Measurements from ENCODE around the gene UNC5A. TPM values are rescaled to one million over a fixed set of nuclear protein-coding genes. Genes with fewer than 3 reads are reported as not detected.

UNC5A gene
- not detected for polyA plus RNA-seq (2013, experiment 1 of 2)
- not detected for polyA plus RNA-seq (2013, experiment 2 of 2)

- H2BK15ac ChIP-seq (ENCODE audit: low read depth, poor library complexity, severe bottlenecking), result no peak within 1 kb of the TSS
- peaks cover 40% of the 10 kb centered on the region for H3K4me1 ChIP-seq (ENCODE audit: control insufficient read depth, insufficient read depth, low read depth, low read length)
- no peak within 1 kb of the TSS for H2BK120ac ChIP-seq (ENCODE audit: low read depth, low read length)
- H2BK12ac ChIP-seq (ENCODE audit: low read length in 2 of 2), result no peak within 1 kb of the TSS
- no peak within 1 kb of the TSS for H3K18ac ChIP-seq (ENCODE audit: low read depth in 1 of 2, low read length in 2 of 2)
- peaks cover 19% of the 10 kb centered on the region for H3K79me1 ChIP-seq (replicated peaks; ENCODE audit: low read length, poor library complexity, severe bottlenecking)
- peak within 1 kb of the TSS in 1 of 2 experiments; percentile 54 for H3K23ac ChIP-seq (ENCODE audit: low read length in 2 of 2)
- H3K14ac ChIP-seq (ENCODE audit: low read length in 2 of 2), result no peak within 1 kb of the TSS
- DNase-seq, result peak; percentile 39
- no peak within 1 kb of the TSS for H2AK5ac ChIP-seq (ENCODE audit: low read length, severe bottlenecking)
- H3K27me3 ChIP-seq (ENCODE audit: control insufficient read depth in 1 of 2, insufficient read depth in 1 of 2, low read length in 2 of 2), result peaks cover 36 to 87% of the 10 kb centered on the region in 2 experiments
- H3K4me3 ChIP-seq (ENCODE audit: insufficient read depth in 1 of 2, low read depth in 1 of 2, low read length in 2 of 2), result peak within 1 kb of the TSS; percentile 55 to 65
- H4K8ac ChIP-seq (ENCODE audit: low read length), result no peak within 1 kb of the TSS
- no peaks in the 10 kb centered on the region for H3K9me3 ChIP-seq (ENCODE audit: control insufficient read depth, low read length)
- peaks cover 0 to 4% of the 10 kb centered on the region in 2 experiments for H3K36me3 ChIP-seq (ENCODE audit: control insufficient read depth in 1 of 2, insufficient read depth in 2 of 2, low read depth in 1 of 2, low read length in 2 of 2)
- H2AFZ ChIP-seq (ENCODE audit: low read depth, low read length), result no peak within 1 kb of the TSS
- H3K9ac ChIP-seq (ENCODE audit: low read length), result no peak within 1 kb of the TSS
- peak within 1 kb of the TSS; percentile 97 for H3K4me2 ChIP-seq (ENCODE audit: low read length, poor library complexity, severe bottlenecking)
- WGBS, result under 1% methylated on average over 42 of the region's 65 CpGs
- no peak within 1 kb of the TSS for H3K27ac ChIP-seq (ENCODE audit: low read length, poor library complexity, severe bottlenecking)
- no peak within 1 kb of the TSS for H4K91ac ChIP-seq (ENCODE audit: low read length)
- H2BK5ac ChIP-seq (ENCODE audit: low read depth, low read length, poor library complexity, severe bottlenecking), result no peak within 1 kb of the TSS
- no peak within 1 kb of the TSS for H3K4ac ChIP-seq (ENCODE audit: low read depth in 1 of 2, low read length in 2 of 2)
These were observed at the start of gene UNC5A for GRCh38 chr5:176810081-176810597. UNC5A (plus strand) TSS chr5:176810559; CDS start chr5:176810751, 192 bp downstream.

GRCh38 chr5:176761755-176762154 is 48.6 kb upstream of the UNC5A start:
- H4K8ac ChIP-seq (ENCODE audit: low read length), result no peak overlapping the region
- H3K14ac ChIP-seq (ENCODE audit: low read length in 2 of 2), result no peak overlapping the region
- no peak overlapping the region for H3K23ac ChIP-seq (ENCODE audit: low read length in 2 of 2)
- no peak overlapping the region for H2BK5ac ChIP-seq (ENCODE audit: low read depth, low read length, poor library complexity, severe bottlenecking)
- 96% methylated on average over 2 of the region's 2 CpGs for WGBS
- no peak overlapping the region for H2AK5ac ChIP-seq (ENCODE audit: low read length, severe bottlenecking)
- H3K36me3 ChIP-seq (ENCODE audit: control insufficient read depth in 1 of 2, insufficient read depth in 2 of 2, low read depth in 1 of 2, low read length in 2 of 2), result no peaks in the 10 kb centered on the region
- H3K4me3 ChIP-seq (ENCODE audit: insufficient read depth in 1 of 2, low read depth in 1 of 2, low read length in 2 of 2), result no peak overlapping the region
- H2BK12ac ChIP-seq (ENCODE audit: low read length in 2 of 2), result no peak overlapping the region
- no peaks in the 10 kb centered on the region for H3K4me1 ChIP-seq (ENCODE audit: control insufficient read depth, insufficient read depth, low read depth, low read length)
- no peak overlapping the region for H2BK15ac ChIP-seq (ENCODE audit: low read depth, poor library complexity, severe bottlenecking)
- no peak overlapping the region for H2BK120ac ChIP-seq (ENCODE audit: low read depth, low read length)
- H3K27me3 ChIP-seq (ENCODE audit: control insufficient read depth in 1 of 2, insufficient read depth in 1 of 2, low read length in 2 of 2), result peaks cover 13 to 41% of the 10 kb centered on the region in 2 experiments
- no peak overlapping the region for H3K27ac ChIP-seq (ENCODE audit: low read length, poor library complexity, severe bottlenecking)
- no peaks in the 10 kb centered on the region for H3K79me1 ChIP-seq (replicated peaks; ENCODE audit: low read length, poor library complexity, severe bottlenecking)
- no peak overlapping the region for H3K18ac ChIP-seq (ENCODE audit: low read depth in 1 of 2, low read length in 2 of 2)
- no peak overlapping the region for H3K9ac ChIP-seq (ENCODE audit: low read length)
- no peak overlapping the region for H3K4ac ChIP-seq (ENCODE audit: low read depth in 1 of 2, low read length in 2 of 2)
- peaks cover 18% of the 10 kb centered on the region for H3K9me3 ChIP-seq (ENCODE audit: control insufficient read depth, low read length)
- H2AFZ ChIP-seq (ENCODE audit: low read depth, low read length), result no peak overlapping the region
- H3K4me2 ChIP-seq (ENCODE audit: low read length, poor library complexity, severe bottlenecking), result no peak overlapping the region
- DNase-seq, result no peak
- H4K91ac ChIP-seq (ENCODE audit: low read length), result no peak overlapping the region

GRCh38 chr5:176762489-176762888 is 47.9 kb upstream of the UNC5A start:
- H3K4me2 ChIP-seq (ENCODE audit: low read length, poor library complexity, severe bottlenecking), result no peak overlapping the region
- WGBS, result 44% methylated on average over 6 of the region's 9 CpGs
- H3K23ac ChIP-seq (ENCODE audit: low read length in 2 of 2), result no peak overlapping the region
- no peak overlapping the region for H3K14ac ChIP-seq (ENCODE audit: low read length in 2 of 2)
- peaks cover 13 to 45% of the 10 kb centered on the region in 2 experiments for H3K27me3 ChIP-seq (ENCODE audit: control insufficient read depth in 1 of 2, insufficient read depth in 1 of 2, low read length in 2 of 2)
- no peak overlapping the region for H2BK120ac ChIP-seq (ENCODE audit: low read depth, low read length)
- H2AFZ ChIP-seq (ENCODE audit: low read depth, low read length), result no peak overlapping the region
- H3K79me1 ChIP-seq (replicated peaks; ENCODE audit: low read length, poor library complexity, severe bottlenecking), result no peaks in the 10 kb centered on the region
- no peak overlapping the region for H2BK15ac ChIP-seq (ENCODE audit: low read depth, poor library complexity, severe bottlenecking)
- no peak overlapping the region for H4K91ac ChIP-seq (ENCODE audit: low read length)
- no peak overlapping the region for H2BK12ac ChIP-seq (ENCODE audit: low read length in 2 of 2)
- no peak for DNase-seq
- no peak overlapping the region for H3K27ac ChIP-seq (ENCODE audit: low read length, poor library complexity, severe bottlenecking)
- H3K9ac ChIP-seq (ENCODE audit: low read length), result no peak overlapping the region
- H3K4ac ChIP-seq (ENCODE audit: low read depth in 1 of 2, low read length in 2 of 2), result no peak overlapping the region
- H3K18ac ChIP-seq (ENCODE audit: low read depth in 1 of 2, low read length in 2 of 2), result no peak overlapping the region
- H3K9me3 ChIP-seq (ENCODE audit: control insufficient read depth, low read length), result peaks cover 18% of the 10 kb centered on the region
- no peaks in the 10 kb centered on the region for H3K36me3 ChIP-seq (ENCODE audit: control insufficient read depth in 1 of 2, insufficient read depth in 2 of 2, low read depth in 1 of 2, low read length in 2 of 2)
- no peaks in the 10 kb centered on the region for H3K4me1 ChIP-seq (ENCODE audit: control insufficient read depth, insufficient read depth, low read depth, low read length)
- H4K8ac ChIP-seq (ENCODE audit: low read length), result no peak overlapping the region
- no peak overlapping the region for H2AK5ac ChIP-seq (ENCODE audit: low read length, severe bottlenecking)
- no peak overlapping the region for H3K4me3 ChIP-seq (ENCODE audit: insufficient read depth in 1 of 2, low read depth in 1 of 2, low read length in 2 of 2)
- no peak overlapping the region for H2BK5ac ChIP-seq (ENCODE audit: low read depth, low read length, poor library complexity, severe bottlenecking)

- Histone ChIP-seq H2AFZ (ENCODE audit: low read depth, low read length) (no peak overlapping the region), H3K9ac (ENCODE audit: low read length) (no peak overlapping the region), H2BK120ac (ENCODE audit: low read depth, low read length) (no peak overlapping the region), H3K18ac (ENCODE audit: low read depth in 1 of 2, low read length in 2 of 2) (no peak overlapping the region), H3K79me1 (replicated peaks; ENCODE audit: low read length, poor library complexity, severe bottlenecking) (no peaks in the 10 kb centered on the region), H3K14ac (ENCODE audit: low read length in 2 of 2) (no peak overlapping the region), H2BK5ac (ENCODE audit: low read depth, low read length, poor library complexity, severe bottlenecking) (no peak overlapping the region), H2BK15ac (ENCODE audit: low read depth, poor library complexity, severe bottlenecking) (no peak overlapping the region), H3K27me3 (ENCODE audit: control insufficient read depth in 1 of 2, insufficient read depth in 1 of 2, low read length in 2 of 2) (peaks cover 31 to 53% of the 10 kb centered on the region in 2 experiments), H3K4ac (ENCODE audit: low read depth in 1 of 2, low read length in 2 of 2) (no peak overlapping the region), H3K36me3 (ENCODE audit: control insufficient read depth in 1 of 2, insufficient read depth in 2 of 2, low read depth in 1 of 2, low read length in 2 of 2) (no peaks in the 10 kb centered on the region), H3K4me1 (ENCODE audit: control insufficient read depth, insufficient read depth, low read depth, low read length) (peaks cover 1% of the 10 kb centered on the region), H3K27ac (ENCODE audit: low read length, poor library complexity, severe bottlenecking) (no peak overlapping the region), H4K91ac (ENCODE audit: low read length) (no peak overlapping the region), H3K4me2 (ENCODE audit: low read length, poor library complexity, severe bottlenecking) (no peak overlapping the region), H3K23ac (ENCODE audit: low read length in 2 of 2) (no peak overlapping the region), H2BK12ac (ENCODE audit: low read length in 2 of 2) (no peak overlapping the region), H3K9me3 (ENCODE audit: control insufficient read depth, low read length) (peaks cover 13% of the 10 kb centered on the region), H4K8ac (ENCODE audit: low read length) (no peak overlapping the region), H3K4me3 (ENCODE audit: insufficient read depth in 1 of 2, low read depth in 1 of 2, low read length in 2 of 2) (no peak overlapping the region), H2AK5ac (ENCODE audit: low read length, severe bottlenecking) (no peak overlapping the region)
- no peak for DNase-seq
- WGBS, result 93% methylated on average over 1 of the region's 1 CpG
These were observed 44.7 kb upstream of the UNC5A start for GRCh38 chr5:176765687-176766086.

Measured in mesenchymal stem cell (in vitro differentiated cells and primary cell).